PC-9 (cell line): ENCODE results near the gene SPRED3. TPM values are rescaled to one million over a fixed set of nuclear protein-coding genes. Genes with fewer than 3 reads are reported as not detected.

Experiments used
- BruUV-seq: library from RNA; stranded (reverse); fragments of 400-500 nt; replicated peaks from 2 replicates; lab custom pipeline; 2021; lab: Mats Ljungman, UMichigan
- CTCF ChIA-PET: fragments of 300-600 bp; sonication (Branson Sonifier 250); formaldehyde crosslinking; loops from one replicate; lab custom pipeline; 2022; ENCODE audit warnings: antibody characterized with exemption; lab: Charles Lee
- POLR2A ChIA-PET: fragments of 300-600 bp; sonication (Branson Sonifier 250); formaldehyde crosslinking; loops from one replicate; lab custom pipeline; 2022; ENCODE audit warnings: antibody characterized with exemption; ENCODE audit not compliant: unreplicated experiment; lab: Charles Lee
- DNase-seq, 2 experiments: peaks; one replicate each; pipeline versions ENCODE4 v3.0.0 to v3.0.0-alpha.2; 2015 to 2022; ENCODE audit warnings: mixed read lengths in 1 of 2
- H2AFZ ChIP-seq: fragments of 200-600 bp; sonication (generic); 2 replicates; pipeline ENCODE4 v1.8.1; 2017; ENCODE audit warnings: antibody characterized with exemption
- H3F3A ChIP-seq: fragments of 200-600 bp; sonication (generic); 2 replicates; pipeline ENCODE4 v1.8.1; 2017; ENCODE audit warnings: antibody characterized with exemption, mild to moderate bottlenecking, low read depth; ENCODE audit not compliant: insufficient read depth
- H3K27ac ChIP-seq: fragments of 200-600 bp; sonication (generic); 2 replicates; pipeline ENCODE4 v1.6.1; 2016; ENCODE audit warnings: mixed run types
- H3K27me3 ChIP-seq: fragments of 200-600 bp; sonication (generic); 2 replicates; pipeline ENCODE4 v1.6.1; 2016; ENCODE audit warnings: low read depth, mixed run types; ENCODE audit not compliant: insufficient read depth
- H3K36me3 ChIP-seq: fragments of 200-600 bp; sonication (generic); 2 replicates; pipeline ENCODE4 v1.6.1; 2016; ENCODE audit warnings: low read depth, mixed run types
- H3K4me1 ChIP-seq: fragments of 200-600 bp; sonication (generic); replicated peaks from 2 replicates; pipeline ENCODE4 v1.6.1; 2016; ENCODE audit warnings: mixed run types; ENCODE audit not compliant: insufficient read depth
- H3K4me2 ChIP-seq: fragments of 200-600 bp; sonication (generic); 2 replicates; pipeline ENCODE4 v1.6.1; 2017; ENCODE audit warnings: mixed run types
- H3K4me3 ChIP-seq: fragments of 200-600 bp; sonication (generic); 2 replicates; pipeline ENCODE4 v1.6.1; 2016; ENCODE audit warnings: mixed run types
- H3K79me2 ChIP-seq: fragments of 200-600 bp; sonication (generic); 2 replicates; pipeline ENCODE4 v1.6.1; 2017; ENCODE audit warnings: low read depth, mixed run types
- H3K9me2 ChIP-seq: fragments of 200-600 bp; sonication (generic); 2 replicates; pipeline ENCODE4 v1.8.1; 2017; ENCODE audit warnings: mild to moderate bottlenecking; ENCODE audit not compliant: insufficient read depth
- H3K9me3 ChIP-seq: fragments of 200-600 bp; sonication (generic); 2 replicates; pipeline ENCODE4 v1.8.1; 2016; ENCODE audit warnings: low read depth; ENCODE audit not compliant: insufficient read depth
- H4K20me1 ChIP-seq: fragments of 200-600 bp; sonication (generic); 2 replicates; pipeline ENCODE4 v1.8.1; 2017; ENCODE audit not compliant: insufficient read depth
- CTCF ChIP-seq: fragments of 200-600 bp; sonication (generic); conservative IDR thresholded peaks from 2 replicates; pipeline ENCODE4 v1.6.1; 2017; ENCODE audit warnings: mixed run types, antibody characterized with exemption, mild to moderate bottlenecking, moderate library complexity
- EZH2 ChIP-seq: fragments of 200-600 bp; sonication (generic); IDR thresholded peaks from 2 replicates; pipeline ENCODE4 v1.8.0; 2017; ENCODE audit warnings: antibody characterized with exemption, low read depth
- intact Hi-C: fragments of 100-400 bp; cut with micrococcal nuclease; formaldehyde crosslinking; loops from one replicate; pipeline ENCODE4 v1.10.0; 2022; ENCODE audit not compliant: unreplicated experiment
- total RNA-seq: library from RNA; stranded (reverse); gene quantifications from 2 replicates; pipeline ENCODE4 v1.2.3, GENCODE V29; 2021

Gene SPRED3
- total RNA-seq, 1 experiment from 2014 or later: 5.4 TPM

DNA sequence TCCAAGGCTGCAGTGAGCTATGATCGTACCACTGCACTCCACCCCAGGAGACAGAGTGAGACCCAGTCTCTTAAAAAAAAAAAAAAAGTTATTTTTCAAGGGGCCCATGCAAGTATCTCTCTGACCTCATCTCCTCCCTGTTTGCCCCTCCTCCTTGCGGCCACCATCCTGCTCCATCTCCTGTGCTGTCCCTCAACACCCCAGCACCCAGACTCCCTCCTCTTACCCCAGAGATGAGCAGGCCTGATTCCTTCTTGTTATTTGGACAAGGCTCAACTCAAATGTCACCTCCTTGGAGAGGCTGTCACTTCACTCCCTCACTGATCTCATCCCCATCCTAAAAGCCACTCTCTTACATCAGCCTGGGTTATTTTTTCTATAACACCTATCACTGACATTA is 49.4 kb downstream of the SPRED3 start:
- H3K27ac ChIP-seq: no peak overlapping the region
- H3F3A ChIP-seq: no peaks in the 10 kb centered on the region
- TF ChIP-seq CTCF: no peak
- no peak for TF ChIP-seq EZH2
- H3K36me3 ChIP-seq: no peaks in the 10 kb centered on the region
- no peaks in the 10 kb centered on the region for H4K20me1 ChIP-seq
- H3K4me1 ChIP-seq: no peaks in the 10 kb centered on the region
- POLR2A ChIA-PET: interaction anchor here (0.5 kb wide), 1 partner anchor 456 kb away, joined by 5 read pairs; no protein-coding TSS in a partner anchor
- no peak overlapping the region for H2AFZ ChIP-seq
- no peak for DNase-seq
- H3K9me2 ChIP-seq: no peaks in the 10 kb centered on the region
- BruUV-seq: no TSS peak
- no peak overlapping the region for H3K4me2 ChIP-seq
- intact Hi-C loops: no loop called here
- peaks cover 5% of the 10 kb centered on the region; the same call in 1 of the 2 replicates for H3K27me3 ChIP-seq
- CTCF ChIA-PET: interaction anchor here (0.6 kb wide), 1 partner anchor 35 kb away, joined by 5 read pairs; no protein-coding TSS in a partner anchor
- H3K4me3 ChIP-seq: no peak overlapping the region
- no peaks in the 10 kb centered on the region for H3K9me3 ChIP-seq
- no peaks in the 10 kb centered on the region for H3K79me2 ChIP-seq

GRCh38 chr19:38440592-38440991 is 52.1 kb downstream of the SPRED3 start:
- CTCF ChIA-PET: no interaction called here

DNA sequence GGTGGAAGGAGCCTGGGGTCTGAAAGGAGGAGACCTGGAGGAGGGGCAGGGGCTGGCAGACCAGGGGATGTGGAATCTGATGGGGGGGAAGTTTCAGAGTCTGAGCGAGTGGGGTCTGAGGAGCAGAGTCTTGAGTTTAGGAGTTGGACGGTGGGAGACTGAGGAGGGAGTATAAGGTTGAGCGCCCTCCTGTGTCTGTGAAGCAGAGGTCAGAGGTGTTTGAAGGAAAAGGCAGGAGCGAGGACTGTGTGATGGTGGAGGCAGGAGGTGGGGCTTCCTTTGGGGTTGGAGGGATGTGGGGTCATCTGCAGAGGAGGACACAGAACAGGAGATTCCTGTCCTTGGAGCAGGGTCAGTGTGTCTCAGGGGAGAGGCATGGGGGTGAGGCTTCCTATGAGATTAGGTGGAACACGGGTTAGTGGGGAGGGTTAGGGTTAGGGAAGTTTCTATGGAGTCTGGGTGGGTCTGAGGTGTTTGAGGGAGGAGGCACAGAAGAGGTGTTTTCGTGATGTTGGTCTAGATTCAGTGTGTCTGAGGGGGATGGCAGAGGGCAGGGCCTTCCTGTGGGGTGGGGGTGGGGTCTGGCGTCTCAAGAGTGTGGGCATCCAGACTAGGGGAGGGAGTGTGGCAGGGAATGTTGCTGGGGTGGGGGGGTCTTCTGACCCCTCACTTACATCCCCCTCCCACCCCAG is 53.3 kb downstream of the SPRED3 start:
- no peaks in the 10 kb centered on the region for H3K79me2 ChIP-seq
- no peaks in the 10 kb centered on the region for H3K9me3 ChIP-seq
- H3K9me2 ChIP-seq: no peaks in the 10 kb centered on the region
- no peak overlapping the region for H2AFZ ChIP-seq
- POLR2A ChIA-PET: no interaction called here
- H3K27me3 ChIP-seq: peaks cover 29% of the 10 kb centered on the region
- H3K4me3 ChIP-seq: no peak overlapping the region
- no peak overlapping the region for H3K27ac ChIP-seq
- CTCF ChIA-PET: no interaction called here
- intact Hi-C loops: no loop called here
- DNase-seq: no peak
- no peaks in the 10 kb centered on the region for H3K4me1 ChIP-seq
- BruUV-seq: no TSS peak
- no peaks in the 10 kb centered on the region for H3K36me3 ChIP-seq
- no peaks in the 10 kb centered on the region for H4K20me1 ChIP-seq
- no peak for TF ChIP-seq EZH2
- no peak for TF ChIP-seq CTCF
- no peaks in the 10 kb centered on the region for H3F3A ChIP-seq
- H3K4me2 ChIP-seq: no peak overlapping the region

More at GRCh38 chr19:38440592-38440991, 52.1 kb downstream of the SPRED3 start:
- H3K36me3 ChIP-seq: no peaks in the 10 kb centered on the region
- POLR2A ChIA-PET: no interaction called here
- H3K9me3 ChIP-seq: no peaks in the 10 kb centered on the region
- H3K4me3 ChIP-seq: no peak overlapping the region
- H3F3A ChIP-seq: no peaks in the 10 kb centered on the region
- H3K27me3 ChIP-seq: peaks cover 25% of the 10 kb centered on the region
- H4K20me1 ChIP-seq: no peaks in the 10 kb centered on the region
- BruUV-seq: no TSS peak
- no peaks in the 10 kb centered on the region for H3K9me2 ChIP-seq
- no peak overlapping the region for H3K4me2 ChIP-seq
- TF ChIP-seq CTCF (no peak), EZH2 (no peak)
- no peak overlapping the region for H3K27ac ChIP-seq
- no peaks in the 10 kb centered on the region for H3K79me2 ChIP-seq
- H3K4me1 ChIP-seq: no peaks in the 10 kb centered on the region
- intact Hi-C loops: no loop called here
- H2AFZ ChIP-seq: no peak overlapping the region
- no peak for DNase-seq
